Stimulated activated CD8-positive, alpha-beta memory T cell treated with anti-CD3 and anti-CD28 coated beads, Interleukin-7, amount 100 ng/mL, for 24 hours (primary cell): Measurements from ENCODE around the gene DRD3.

Experiments
- DNase-seq: peaks from one replicate; pipeline ENCODE4 v3.0.0-alpha.2; 2020; ENCODE audit warnings: low read depth

DRD3 gene

GRCh38 chr3:114178770-114179368 lies at the start of gene DRD3:
DRD3 (minus strand) TSS chr3:114179052; CDS start chr3:114171992, 7,060 bp downstream.
- no peak for DNase-seq

GRCh38 chr3:114227076-114227475 lies 48.2 kb upstream of the DRD3 start:
- no peak for DNase-seq

GRCh38 chr3:114226313-114226712 lies 47.5 kb upstream of the DRD3 start:
- DNase-seq: no peak

- no peak for DNase-seq
Observed at GRCh38 chr3:114223143-114223542, 44.3 kb upstream of the DRD3 start.

- no peak for DNase-seq
Observed at GRCh38 chr3:114221881-114222264, 43.0 kb upstream of the DRD3 start.

- no peak for DNase-seq
Observed at GRCh38 chr3:114221165-114221880, 42.5 kb upstream of the DRD3 start.

- DNase-seq: no peak
Observed at GRCh38 chr3:114219741-114220140, 40.9 kb upstream of the DRD3 start.

GRCh38 chr3:114218578-114219185 lies 39.8 kb upstream of the DRD3 start:
- no peak for DNase-seq

- DNase-seq: no peak
Observed at GRCh38 chr3:114218006-114218405, 39.2 kb upstream of the DRD3 start.

- DNase-seq: no peak
Observed at GRCh38 chr3:114217266-114217665, 38.4 kb upstream of the DRD3 start.

GRCh38 chr3:114216186-114216970 lies 37.5 kb upstream of the DRD3 start:
- DNase-seq: no peak

- DNase-seq: no peak
Observed at GRCh38 chr3:114214542-114215341, 35.9 kb upstream of the DRD3 start.

GRCh38 chr3:114213627-114214541 lies 35.0 kb upstream of the DRD3 start:
- peak; percentile 35 for DNase-seq

GRCh38 chr3:114213292-114213626 lies 34.4 kb upstream of the DRD3 start:
- DNase-seq: no peak

- DNase-seq: no peak
Observed at GRCh38 chr3:114212646-114213045, 33.8 kb upstream of the DRD3 start.

- DNase-seq: no peak
Observed at GRCh38 chr3:114207768-114208167, 28.9 kb upstream of the DRD3 start.

GRCh38 chr3:114206342-114206741 lies 27.5 kb upstream of the DRD3 start:
- DNase-seq: no peak

GRCh38 chr3:114205541-114205940 lies 26.7 kb upstream of the DRD3 start:
- no peak for DNase-seq

GRCh38 chr3:114194750-114195149 lies 15.9 kb upstream of the DRD3 start:
- DNase-seq: no peak

- no peak for DNase-seq
Observed at GRCh38 chr3:114192136-114192535, 13.3 kb upstream of the DRD3 start.

- no peak for DNase-seq
Observed at GRCh38 chr3:114186501-114186900, 7.6 kb upstream of the DRD3 start.
